Endothelial cell of umbilical vein (primary cell): ENCODE measurements around the gene CSMD2.

Source experiments
- POLR2AphosphoS5 ChIP-seq: IDR thresholded peaks from 2 replicates; pipeline ENCODE4 v1.6.1; 2012; ENCODE audit warnings: low read depth, mild to moderate bottlenecking, control low read depth, low read length, moderate library complexity; ENCODE audit not compliant: insufficient read depth
- TF ChIP-seq, protein P1 (sequence below), 2 donors: IDR thresholded peaks; 1 replicate in 1 of 2; 2 replicates in 1 of 2; pipeline ENCODE4 v1.5.1; 2011; ENCODE audit warnings: low read length in 2 of 2, mild to moderate bottlenecking in 2 of 2, moderate library complexity in 2 of 2, control low read depth in 1 of 2, inconsistent platforms in 1 of 2, low read depth in 1 of 2; ENCODE audit not compliant: insufficient read depth in 1 of 2; ENCODE audit errors: extremely low read depth in 1 of 2

DNA sequence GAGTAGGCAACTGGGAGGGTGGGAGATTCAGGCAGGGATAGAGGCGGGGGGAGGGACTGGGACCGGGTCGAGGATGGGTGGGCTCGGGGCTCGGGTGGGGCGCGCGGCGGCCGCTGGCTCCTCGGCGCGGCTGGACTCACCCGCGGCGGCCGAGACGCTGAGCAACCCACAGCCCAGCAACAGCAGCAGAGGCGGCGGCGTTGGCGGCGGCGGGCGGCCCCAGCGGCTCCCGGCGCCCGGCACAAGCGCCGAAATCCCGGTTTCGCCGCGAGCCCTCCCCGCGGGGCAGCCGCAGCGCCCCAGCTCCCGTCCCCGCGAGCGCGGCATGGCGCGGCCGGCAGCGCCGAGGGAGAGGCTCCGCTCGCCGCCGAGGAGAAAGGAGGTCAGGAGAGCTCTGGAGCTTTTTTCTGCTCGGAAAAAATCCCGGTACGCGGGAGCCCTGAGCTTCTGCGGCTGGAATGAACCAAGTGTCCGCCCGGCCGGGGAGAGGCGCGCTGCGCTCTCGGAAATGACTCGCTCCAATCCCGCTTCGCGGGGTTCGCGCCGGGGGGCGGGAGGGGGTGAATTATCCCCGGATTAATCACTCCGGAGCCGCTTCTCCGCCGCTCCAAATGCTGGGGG, at the start of gene CSMD2:
- TF ChIP-seq, protein P1, sequence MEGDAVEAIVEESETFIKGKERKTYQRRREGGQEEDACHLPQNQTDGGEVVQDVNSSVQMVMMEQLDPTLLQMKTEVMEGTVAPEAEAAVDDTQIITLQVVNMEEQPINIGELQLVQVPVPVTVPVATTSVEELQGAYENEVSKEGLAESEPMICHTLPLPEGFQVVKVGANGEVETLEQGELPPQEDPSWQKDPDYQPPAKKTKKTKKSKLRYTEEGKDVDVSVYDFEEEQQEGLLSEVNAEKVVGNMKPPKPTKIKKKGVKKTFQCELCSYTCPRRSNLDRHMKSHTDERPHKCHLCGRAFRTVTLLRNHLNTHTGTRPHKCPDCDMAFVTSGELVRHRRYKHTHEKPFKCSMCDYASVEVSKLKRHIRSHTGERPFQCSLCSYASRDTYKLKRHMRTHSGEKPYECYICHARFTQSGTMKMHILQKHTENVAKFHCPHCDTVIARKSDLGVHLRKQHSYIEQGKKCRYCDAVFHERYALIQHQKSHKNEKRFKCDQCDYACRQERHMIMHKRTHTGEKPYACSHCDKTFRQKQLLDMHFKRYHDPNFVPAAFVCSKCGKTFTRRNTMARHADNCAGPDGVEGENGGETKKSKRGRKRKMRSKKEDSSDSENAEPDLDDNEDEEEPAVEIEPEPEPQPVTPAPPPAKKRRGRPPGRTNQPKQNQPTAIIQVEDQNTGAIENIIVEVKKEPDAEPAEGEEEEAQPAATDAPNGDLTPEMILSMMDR (IDR thresholded peaks at IDR 0.05; ENCODE audit: extremely low read depth in 1 of 2, insufficient read depth in 1 of 2, low read depth in 1 of 2, low read length in 2 of 2) = no peak
- TF ChIP-seq POLR2AphosphoS5 = no peak
